Pancreas (tissue), 10 donors: ENCODE results near the gene B4GALT2. TPM values are rescaled to one million over a fixed set of nuclear protein-coding genes. Genes with fewer than 3 reads are reported as not detected.

Experiments
- ATAC-seq, 4 donors: fragments of 200-7000 bp; cut with Tn5 transposase; one replicate each; pipeline versions ENCODE4 v1.8.0 to v1.9.1; 2020; ENCODE audit warnings: mild to moderate bottlenecking in 4 of 4, moderate library complexity in 4 of 4
- DNase-seq, 6 donors: peaks; one replicate each; pipeline ENCODE4 v3.0.0-alpha.2; 2020
- FAIRE-seq: peaks from 2 replicates; lab custom pipeline; 2012; peaks lifted over from hg19 to GRCh38; lab: Jason Lieb, UNC
- H3K27ac ChIP-seq, 4 donors: fragments of 200-600 bp; sonication (generic); 1 replicate in 3 of 4; 2 replicates in 1 of 4; pipeline versions ENCODE4 v1.5.0 to v1.8.0; 2020
- H3K27me3 ChIP-seq, 4 donors: fragments of 200-600 bp; one replicate each; pipeline ENCODE4 v1.8.0; 2021
- H3K36me3 ChIP-seq, 3 donors: fragments of 200-600 bp; sonication (generic) in 1 of 3; one replicate each; pipeline versions ENCODE4 v1.5.0 to v1.8.0; 2020 to 2021
- H3K4me1 ChIP-seq, 3 donors: fragments of 200-600 bp; one replicate each; pipeline ENCODE4 v1.8.0; 2021
- H3K4me3 ChIP-seq, 4 donors: fragments of 200-600 bp; sonication (generic) in 2 of 4; one replicate each; pipeline versions ENCODE4 v1.5.0 to v1.8.0; 2020 to 2021
- H3K9me3 ChIP-seq, 4 donors: fragments of 200-600 bp; one replicate each; pipeline ENCODE4 v1.8.0; 2021
- CTCF ChIP-seq, 4 donors: fragments of 200-600 bp; sonication (generic) in 3 of 4; IDR thresholded peaks; one replicate each; pipeline versions ENCODE4 v1.5.0 to v1.8.0; 2021; ENCODE audit warnings: antibody characterized with exemption in 4 of 4
- WGBS, 2 donors: extraction: QIAGEN DNeasy Blood & Tissue Kit; methylation state at CpG; one replicate each; pipeline ENCODE4 v1.1.7; 2013; 5-methylcytosine and 5-hydroxymethylcytosine counted together
- intact Hi-C, 3 donors: fragments of 100-400 bp; cut with DNase I; formaldehyde crosslinking; loops; one replicate each; pipeline versions ENCODE4 v1.11.1 to v1.14.2; 2022
- polyA plus RNA-seq, 2 donors: library from polyadenylated mRNA; stranded (reverse); fragments of 200-250 nt; gene quantifications; one replicate each; pipeline ENCODE4 v1.2.3, GENCODE V29; 2013
- total RNA-seq, 6 donors: library from RNA; stranded (reverse); fragmentation: NEBNext Ultra II Directional in 4 of 6; extraction: Animal tissue kit (Norgen Biotek cat#: 25700) in 4 of 6; gene quantifications; one replicate each; pipeline versions ENCODE4 v1.2.1 to v1.2.4, GENCODE V29; 2021 to 2023
- donor health status: healthy with polysubstance abuse.
- donor health status: DM: no; HTN: no; CAD: no; lungs with moderate emphysema.
- donor health status: DM: no; HTN: no; CAD: no.
- donor health status: control.
- donor health status: control.
- donor health status: Bipolar disorder and iron deficiency.
- donor health status: DM: yes; HTN: yes; CAD: no.
- donor health status: DM: no; HTN: no; CAD: no.
- donor health status: DM: no; HTN: no; CAD: no.
- donor health status: DM: yes; HTN: yes; CAD: no.

The B4GALT2 gene
- total and polyA plus RNA-seq, 8 donors = 16.7 to 36.7 (median 27.6) TPM

DNA sequence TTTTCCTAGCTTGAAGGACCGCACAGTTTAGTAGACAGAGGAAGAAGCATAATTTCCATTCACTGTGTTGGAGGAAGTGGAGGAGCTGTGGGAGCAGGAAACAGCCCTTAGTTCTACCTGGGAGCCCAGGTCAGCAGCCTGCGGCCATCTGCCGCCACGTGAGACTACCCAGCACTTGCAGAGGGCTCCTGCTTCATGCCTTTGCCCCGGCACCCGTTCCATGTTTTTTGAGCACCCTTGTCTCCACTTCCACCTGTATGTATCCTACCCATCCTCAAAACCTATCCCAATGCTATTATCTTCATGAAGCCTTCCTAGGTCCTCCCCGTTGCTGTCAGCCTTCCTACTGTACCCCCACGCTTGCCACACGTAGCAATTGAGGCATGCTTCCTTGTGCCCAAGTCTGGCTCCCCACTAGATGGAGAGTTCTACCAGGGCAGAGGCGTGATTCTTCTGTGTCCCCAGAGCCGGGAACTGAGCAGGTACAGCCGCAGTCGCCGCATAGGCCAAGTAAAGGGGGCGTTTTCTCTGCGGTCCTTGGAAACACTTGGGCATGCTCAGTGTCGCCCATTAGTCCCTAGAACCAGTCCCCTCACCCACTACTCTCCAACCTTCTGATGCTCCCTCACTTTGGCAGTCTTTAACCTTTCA is 50.4 kb downstream of the B4GALT2 start:
- DNase-seq (peak in 1 of 6 donors; percentile 47), ATAC-seq (peak; percentile 8 to 23 (median 21)), FAIRE-seq (no peak)
- H3K9me3 ChIP-seq = no peaks in the 10 kb centered on the region
- H3K4me3 ChIP-seq = peak overlapping the region; percentile 67 to 94 (median 73)
- no peak for TF ChIP-seq CTCF (IDR thresholded peaks at IDR 0.05)
- intact Hi-C loops = loop anchor here in 1 of 3 donors (10.0 kb wide), 1 partner anchor 255 kb away; no protein-coding TSS in a partner anchor
- H3K27me3 ChIP-seq = no peaks in the 10 kb centered on the region
- WGBS, 2 donors = 18 to 21% methylated on average over 17 of the region's 17 CpGs
- H3K27ac ChIP-seq = peak overlapping the region; percentile 63 to 89 (median 72)
- H3K4me1 ChIP-seq = peaks cover 0 to 11% (median 0%) of the 10 kb centered on the region in 3 donors
- H3K36me3 ChIP-seq = no peaks in the 10 kb centered on the region

DNA sequence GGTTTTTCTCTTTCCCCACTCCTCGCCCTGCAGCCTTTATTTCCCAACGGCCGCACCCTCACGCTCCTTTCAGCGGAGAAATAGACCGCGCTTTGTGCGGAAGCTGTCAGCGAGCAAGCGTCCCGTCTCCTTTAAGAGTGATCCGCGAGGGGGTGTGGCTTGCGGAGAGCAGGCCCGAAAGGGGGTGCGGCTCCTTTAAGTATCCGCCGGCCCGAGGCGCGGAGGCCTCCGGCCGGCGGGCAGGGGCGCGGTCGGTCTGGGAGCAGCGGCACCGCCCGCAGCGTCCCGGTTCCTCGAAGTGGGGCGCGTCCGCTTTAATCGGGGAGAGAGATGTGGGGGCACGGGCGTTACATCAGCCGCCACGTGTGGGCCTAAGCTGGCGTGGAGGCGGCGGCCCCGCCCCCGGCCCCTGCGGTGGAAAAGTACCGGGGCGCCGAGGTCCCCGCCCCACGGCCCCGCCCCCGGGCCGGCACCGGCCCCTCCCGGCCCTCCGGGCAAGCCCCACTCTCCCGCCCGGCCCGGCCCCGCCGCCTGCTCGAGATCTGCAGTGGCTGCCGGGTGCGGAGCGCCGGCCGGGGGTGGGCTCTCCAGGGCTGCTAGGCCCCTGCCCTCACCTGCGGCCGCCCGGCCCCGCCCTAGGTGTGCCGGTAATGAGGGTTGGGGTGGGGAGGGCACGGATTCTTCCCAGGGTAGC is 51.0 kb downstream of the B4GALT2 start:
- peak; percentile 87 to 91 (median 88) for ATAC-seq
- intact Hi-C loops = loop anchor here in 2 of 3 donors (10.0 kb wide), 2 partner anchors 255 to 265 kb away; no protein-coding TSS in a partner anchor
- TF ChIP-seq CTCF (IDR thresholded peaks at IDR 0.05) = no peak
- Histone ChIP-seq H3K36me3 (no peaks in the 10 kb centered on the region), H3K27me3 (no peaks in the 10 kb centered on the region), H3K27ac (peak overlapping the region; percentile 63 to 89 (median 72)), H3K4me1 (peaks cover 0 to 11% (median 0%) of the 10 kb centered on the region in 3 donors), H3K9me3 (no peaks in the 10 kb centered on the region), H3K4me3 (peak overlapping the region; percentile 67 to 94 (median 73))
- FAIRE-seq = no peak
- 0% methylated on average over 54 to 75 of the region's 75 CpGs for WGBS, 2 donors
- peak; percentile 87 to 96 (median 92) for DNase-seq

GRCh38 chr1:44030605-44031251 is 51.7 kb downstream of the B4GALT2 start:
- no peak for FAIRE-seq
- intact Hi-C loops = loop anchor here in 1 of 3 donors (10.0 kb wide), 1 partner anchor 266 kb away; no protein-coding TSS in a partner anchor

More at GRCh38 chr1:44030605-44031251, 51.7 kb downstream of the B4GALT2 start:
- Histone ChIP-seq H3K27me3 (no peaks in the 10 kb centered on the region), H3K36me3 (no peaks in the 10 kb centered on the region), H3K4me1 (peaks cover 0 to 11% (median 0%) of the 10 kb centered on the region in 3 donors), H3K9me3 (no peaks in the 10 kb centered on the region), H3K27ac (peak overlapping the region; percentile 45 to 89 (median 70)), H3K4me3 (peak overlapping the region; percentile 67 to 94 (median 73))
- ATAC-seq (peak; percentile 17 to 42 (median 32)), DNase-seq (peak in 3 of 6 donors; percentile 23 to 86 (median 36))
- WGBS, 2 donors = 0 to 1% methylated on average over 47 to 66 of the region's 66 CpGs
- no peak for TF ChIP-seq CTCF (IDR thresholded peaks at IDR 0.05)
